Esophagus muscularis mucosa (tissue), 4 donors: Measurements from ENCODE around the gene MSH2. TPM values are rescaled to one million over a fixed set of nuclear protein-coding genes. Genes with fewer than 3 reads are reported as not detected.

Experiments
- DNase-seq: peaks from one replicate; pipeline ENCODE4 v3.0.0-alpha.2; 2017; ENCODE audit errors: extremely low spot score
- H3K27ac ChIP-seq, 4 donors: fragments of 200-600 bp; sonication (generic); replicated peaks in 1 of 4; 1 replicate in 3 of 4; 2 replicates in 1 of 4; pipeline ENCODE4 v1.5.1; 2016 to 2019; ENCODE audit warnings: mild to moderate bottlenecking in 1 of 4
- H3K27me3 ChIP-seq, 4 donors: fragments of 200-600 bp; sonication (generic); one replicate each; pipeline versions ENCODE4 v1.5.1 to v1.6.0; 2016 to 2019
- H3K36me3 ChIP-seq, 4 donors: fragments of 200-600 bp; sonication (generic); one replicate each; pipeline ENCODE4 v1.5.1; 2016 to 2019
- H3K4me1 ChIP-seq, 4 donors: fragments of 200-600 bp; sonication (generic); one replicate each; pipeline ENCODE4 v1.5.1; 2016 to 2019
- H3K4me3 ChIP-seq, 4 donors: fragments of 200-600 bp; sonication (generic); 1 replicate in 2 of 4; 2 replicates in 2 of 4; pipeline ENCODE4 v1.5.1; 2016 to 2019; ENCODE audit warnings: mild to moderate bottlenecking in 4 of 4, moderate library complexity in 1 of 4
- H3K9me3 ChIP-seq, 4 donors: fragments of 200-600 bp; sonication (generic); 1 replicate in 3 of 4; 2 replicates in 1 of 4; pipeline ENCODE4 v1.5.1; 2016 to 2019
- CTCF ChIP-seq, 3 experiments: fragments of 200-600 bp in 2 of 3; fragments of 450-650 bp in 1 of 3; sonication (generic) in 2 of 3; IDR thresholded peaks; one replicate each; pipeline ENCODE4 v1.5.1; 2017 to 2019; ENCODE audit warnings: antibody characterized with exemption in 3 of 3, mild to moderate bottlenecking in 2 of 3, moderate library complexity in 1 of 3
- EP300 ChIP-seq: sonication (generic); formaldehyde crosslinking; IDR thresholded peaks from one replicate; pipeline ENCODE4 v1.6.1; 2017; ENCODE audit warnings: antibody characterized with exemption
- POLR2A ChIP-seq: fragments of 450-650 bp; IDR thresholded peaks from one replicate; pipeline ENCODE4 v1.6.1; 2017; ENCODE audit warnings: antibody characterized with exemption, moderate library complexity, mild to moderate bottlenecking, low read depth
- POLR2AphosphoS5 ChIP-seq, 2 donors: sonication (generic); formaldehyde crosslinking; IDR thresholded peaks; one replicate each; pipeline ENCODE4 v1.6.1; 2017; ENCODE audit warnings: antibody characterized with exemption in 2 of 2
- WGBS: methylation state at CpG from one replicate; pipeline ENCODE4 v1.1.5; 2018; 5-methylcytosine and 5-hydroxymethylcytosine counted together
- intact Hi-C: fragments of 100-400 bp; cut with DNase I; formaldehyde crosslinking; loops from one replicate; pipeline ENCODE4 v1.15.1; 2023
- total RNA-seq, 4 donors: library from RNA; depleted of rRNA; stranded (reverse); fragments of >200 nt; gene quantifications; one replicate each; pipeline versions ENCODE4 v1.1.0 to v1.2.1, GENCODE V29; 2016

MSH2 gene
- total RNA-seq, 4 donors from 2014 or later: 5.6 to 9.9 (median 7.6) TPM

- WGBS: 87% methylated on average over 3 of the region's 3 CpGs
- intact Hi-C loops: no loop called here
Observed at GRCh38 chr2:47379384-47379783, 23.6 kb upstream of the MSH2 start.

GRCh38 chr2:47381408-47381807 is 21.5 kb upstream of the MSH2 start:
- Histone ChIP-seq H3K36me3 (no peaks in the 10 kb centered on the region), H3K4me3 (no peak overlapping the region), H3K9me3 (no peaks in the 10 kb centered on the region), H3K4me1 (no peaks in the 10 kb centered on the region), H3K27me3 (no peaks in the 10 kb centered on the region), H3K27ac (no peak overlapping the region)
- TF ChIP-seq POLR2A (no peak), CTCF (IDR thresholded peaks at IDR 0.05) (no peak), POLR2AphosphoS5 (IDR thresholded peaks at IDR 0.05) (no peak), EP300 (no peak)
- intact Hi-C loops: no loop called here
- WGBS: 96% methylated on average over 1 of the region's 1 CpG
- DNase-seq: no peak

More at GRCh38 chr2:47379384-47379783, 23.6 kb upstream of the MSH2 start:
- H3K4me1 ChIP-seq: no peaks in the 10 kb centered on the region
- no peaks in the 10 kb centered on the region for H3K27me3 ChIP-seq
- TF ChIP-seq CTCF (IDR thresholded peaks at IDR 0.05): no peak
- H3K9me3 ChIP-seq: no peaks in the 10 kb centered on the region
- H3K27ac ChIP-seq: no peak overlapping the region
- DNase-seq: no peak
- H3K36me3 ChIP-seq: no peaks in the 10 kb centered on the region
- H3K4me3 ChIP-seq: no peak overlapping the region

GRCh38 chr2:47386551-47386950 is 16.4 kb upstream of the MSH2 start:
- TF ChIP-seq POLR2A (no peak), CTCF (IDR thresholded peaks at IDR 0.05) (no peak), EP300 (no peak), POLR2AphosphoS5 (IDR thresholded peaks at IDR 0.05) (no peak)
- Histone ChIP-seq H3K36me3 (no peaks in the 10 kb centered on the region), H3K27ac (no peak overlapping the region), H3K27me3 (no peaks in the 10 kb centered on the region), H3K4me3 (no peak overlapping the region), H3K9me3 (no peaks in the 10 kb centered on the region), H3K4me1 (no peaks in the 10 kb centered on the region)
- WGBS: 83% methylated on average over 3 of the region's 3 CpGs
- no peak for DNase-seq
- intact Hi-C loops: no loop called here

- intact Hi-C loops: loop anchor here (1.0 kb wide), 1 partner anchor 53 kb away; no protein-coding TSS in a partner anchor
Observed at GRCh38 chr2:47388888-47389287, 14.1 kb upstream of the MSH2 start.

More at GRCh38 chr2:47388888-47389287, 14.1 kb upstream of the MSH2 start:
- Histone ChIP-seq H3K9me3 (no peaks in the 10 kb centered on the region), H3K4me3 (no peak overlapping the region), H3K36me3 (no peaks in the 10 kb centered on the region), H3K27ac (no peak overlapping the region), H3K27me3 (no peaks in the 10 kb centered on the region), H3K4me1 (no peaks in the 10 kb centered on the region)
- TF ChIP-seq CTCF (IDR thresholded peaks at IDR 0.05): no peak
- TF ChIP-seq EP300: no peak
- no peak for TF ChIP-seq POLR2AphosphoS5 (IDR thresholded peaks at IDR 0.05)
- no peak for TF ChIP-seq POLR2A
- no peak for DNase-seq
- WGBS: 52% methylated on average over 2 of the region's 2 CpGs
